Esophagus muscularis mucosa (tissue), 4 donors: ENCODE data around the gene KCNK16. TPM values are rescaled to one million over a fixed set of nuclear protein-coding genes. Genes with fewer than 3 reads are reported as not detected.

Experiments
- DNase-seq: peaks from one replicate; pipeline ENCODE4 v3.0.0-alpha.2; 2017; ENCODE audit errors: extremely low spot score
- H3K27ac ChIP-seq, 4 donors: fragments of 200-600 bp; sonication (generic); replicated peaks in 1 of 4; 1 replicate in 3 of 4; 2 replicates in 1 of 4; pipeline ENCODE4 v1.5.1; 2016 to 2019; ENCODE audit warnings: mild to moderate bottlenecking in 1 of 4
- H3K27me3 ChIP-seq, 4 donors: fragments of 200-600 bp; sonication (generic); one replicate each; pipeline versions ENCODE4 v1.5.1 to v1.6.0; 2016 to 2019
- H3K36me3 ChIP-seq, 4 donors: fragments of 200-600 bp; sonication (generic); one replicate each; pipeline ENCODE4 v1.5.1; 2016 to 2019
- H3K4me1 ChIP-seq, 4 donors: fragments of 200-600 bp; sonication (generic); one replicate each; pipeline ENCODE4 v1.5.1; 2016 to 2019
- H3K4me3 ChIP-seq, 4 donors: fragments of 200-600 bp; sonication (generic); 1 replicate in 2 of 4; 2 replicates in 2 of 4; pipeline ENCODE4 v1.5.1; 2016 to 2019; ENCODE audit warnings: mild to moderate bottlenecking in 4 of 4, moderate library complexity in 1 of 4
- H3K9me3 ChIP-seq, 4 donors: fragments of 200-600 bp; sonication (generic); 1 replicate in 3 of 4; 2 replicates in 1 of 4; pipeline ENCODE4 v1.5.1; 2016 to 2019
- EP300 ChIP-seq: sonication (generic); formaldehyde crosslinking; IDR thresholded peaks from one replicate; pipeline ENCODE4 v1.6.1; 2017; ENCODE audit warnings: antibody characterized with exemption
- POLR2A ChIP-seq: fragments of 450-650 bp; IDR thresholded peaks from one replicate; pipeline ENCODE4 v1.6.1; 2017; ENCODE audit warnings: antibody characterized with exemption, moderate library complexity, mild to moderate bottlenecking, low read depth
- POLR2AphosphoS5 ChIP-seq, 2 donors: sonication (generic); formaldehyde crosslinking; IDR thresholded peaks; one replicate each; pipeline ENCODE4 v1.6.1; 2017; ENCODE audit warnings: antibody characterized with exemption in 2 of 2
- WGBS: methylation state at CpG from one replicate; pipeline ENCODE4 v1.1.5; 2018; 5-methylcytosine and 5-hydroxymethylcytosine counted together
- intact Hi-C: fragments of 100-400 bp; cut with DNase I; formaldehyde crosslinking; loops from one replicate; pipeline ENCODE4 v1.15.1; 2023
- total RNA-seq, 4 donors: library from RNA; depleted of rRNA; stranded (reverse); fragments of >200 nt; gene quantifications; one replicate each; pipeline versions ENCODE4 v1.1.0 to v1.2.1, GENCODE V29; 2016
- TF ChIP-seq, protein P1 (sequence below), 3 experiments: fragments of 200-600 bp in 2 of 3; fragments of 450-650 bp in 1 of 3; sonication (generic) in 2 of 3; IDR thresholded peaks; one replicate each; pipeline ENCODE4 v1.5.1; 2017 to 2019; ENCODE audit warnings: antibody characterized with exemption in 3 of 3, mild to moderate bottlenecking in 2 of 3, moderate library complexity in 1 of 3

KCNK16 gene
- total RNA-seq, 4 donors from 2014 or later = not detected

DNA sequence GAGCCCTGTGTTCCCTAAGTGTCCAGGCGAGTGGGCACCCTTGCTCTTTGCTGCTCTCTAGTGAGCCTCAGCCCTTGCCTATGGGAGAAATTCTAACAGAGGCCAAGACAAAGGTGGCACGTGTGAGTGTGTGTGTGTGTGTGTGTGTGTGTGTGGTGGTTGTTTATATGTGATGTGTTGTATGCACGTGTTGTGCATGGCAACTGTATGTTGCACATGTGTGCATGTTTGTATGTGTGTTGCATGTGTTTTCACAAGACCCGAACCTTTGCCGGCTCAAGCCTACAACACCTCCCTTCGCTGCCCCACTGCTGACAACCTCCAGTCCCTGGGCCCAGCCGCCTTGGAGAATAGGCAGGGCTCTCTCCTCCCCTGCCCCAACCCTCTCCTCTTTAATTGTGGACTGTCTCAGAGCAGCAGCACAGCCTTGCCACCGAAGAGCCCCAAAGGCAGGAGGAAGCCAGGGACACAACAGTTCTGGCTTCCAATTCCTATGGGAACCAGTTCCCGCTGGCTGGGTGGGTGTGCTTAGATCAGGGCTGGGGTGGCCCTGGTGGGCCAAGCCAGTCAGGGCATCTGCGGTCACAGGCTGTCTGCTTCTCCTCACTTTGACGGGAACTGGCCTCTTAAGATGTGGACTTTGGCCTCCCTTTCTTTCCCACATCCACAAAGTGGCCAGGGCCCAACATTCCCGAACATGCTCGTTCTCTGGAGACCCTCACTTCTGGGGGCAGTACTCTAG, 2.7 kb downstream of the KCNK16 start:
- peaks cover 0 to 16% (median 0%) of the 10 kb centered on the region in 4 donors for H3K27me3 ChIP-seq
- no peak overlapping the region for H3K4me3 ChIP-seq
- H3K9me3 ChIP-seq = peaks cover 0 to 4% (median 0%) of the 10 kb centered on the region in 4 donors
- no peak overlapping the region for H3K27ac ChIP-seq
- WGBS = 70% methylated on average over 9 of the region's 13 CpGs
- TF ChIP-seq, protein P1, sequence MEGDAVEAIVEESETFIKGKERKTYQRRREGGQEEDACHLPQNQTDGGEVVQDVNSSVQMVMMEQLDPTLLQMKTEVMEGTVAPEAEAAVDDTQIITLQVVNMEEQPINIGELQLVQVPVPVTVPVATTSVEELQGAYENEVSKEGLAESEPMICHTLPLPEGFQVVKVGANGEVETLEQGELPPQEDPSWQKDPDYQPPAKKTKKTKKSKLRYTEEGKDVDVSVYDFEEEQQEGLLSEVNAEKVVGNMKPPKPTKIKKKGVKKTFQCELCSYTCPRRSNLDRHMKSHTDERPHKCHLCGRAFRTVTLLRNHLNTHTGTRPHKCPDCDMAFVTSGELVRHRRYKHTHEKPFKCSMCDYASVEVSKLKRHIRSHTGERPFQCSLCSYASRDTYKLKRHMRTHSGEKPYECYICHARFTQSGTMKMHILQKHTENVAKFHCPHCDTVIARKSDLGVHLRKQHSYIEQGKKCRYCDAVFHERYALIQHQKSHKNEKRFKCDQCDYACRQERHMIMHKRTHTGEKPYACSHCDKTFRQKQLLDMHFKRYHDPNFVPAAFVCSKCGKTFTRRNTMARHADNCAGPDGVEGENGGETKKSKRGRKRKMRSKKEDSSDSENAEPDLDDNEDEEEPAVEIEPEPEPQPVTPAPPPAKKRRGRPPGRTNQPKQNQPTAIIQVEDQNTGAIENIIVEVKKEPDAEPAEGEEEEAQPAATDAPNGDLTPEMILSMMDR (IDR thresholded peaks at IDR 0.05) = no peak
- TF ChIP-seq POLR2AphosphoS5 (IDR thresholded peaks at IDR 0.05) (no peak), EP300 (no peak), POLR2A (no peak)
- intact Hi-C loops = no loop called here
- no peaks in the 10 kb centered on the region for H3K36me3 ChIP-seq
- peaks cover 0 to under 1% (median 0%) of the 10 kb centered on the region in 4 donors for H3K4me1 ChIP-seq
- DNase-seq = no peak

- TF ChIP-seq, protein P1 (IDR thresholded peaks at IDR 0.05) = no peak
- TF ChIP-seq EP300 (no peak), POLR2AphosphoS5 (IDR thresholded peaks at IDR 0.05) (no peak), POLR2A (no peak)
- Histone ChIP-seq H3K36me3 (no peaks in the 10 kb centered on the region), H3K4me1 (peaks cover 11 to 21% (median 18%) of the 10 kb centered on the region in 4 donors), H3K9me3 (peaks cover 0 to 4% (median 0%) of the 10 kb centered on the region in 4 donors), H3K4me3 (no peak overlapping the region), H3K27me3 (peaks cover 0 to 41% (median 21%) of the 10 kb centered on the region in 4 donors), H3K27ac (no peak overlapping the region)
- no peak for DNase-seq
- intact Hi-C loops = no loop called here
- 93% methylated on average over 3 of the region's 3 CpGs for WGBS
Measured at GRCh38 chr6:39317256-39317655, 5.2 kb downstream of the KCNK16 start.

DNA sequence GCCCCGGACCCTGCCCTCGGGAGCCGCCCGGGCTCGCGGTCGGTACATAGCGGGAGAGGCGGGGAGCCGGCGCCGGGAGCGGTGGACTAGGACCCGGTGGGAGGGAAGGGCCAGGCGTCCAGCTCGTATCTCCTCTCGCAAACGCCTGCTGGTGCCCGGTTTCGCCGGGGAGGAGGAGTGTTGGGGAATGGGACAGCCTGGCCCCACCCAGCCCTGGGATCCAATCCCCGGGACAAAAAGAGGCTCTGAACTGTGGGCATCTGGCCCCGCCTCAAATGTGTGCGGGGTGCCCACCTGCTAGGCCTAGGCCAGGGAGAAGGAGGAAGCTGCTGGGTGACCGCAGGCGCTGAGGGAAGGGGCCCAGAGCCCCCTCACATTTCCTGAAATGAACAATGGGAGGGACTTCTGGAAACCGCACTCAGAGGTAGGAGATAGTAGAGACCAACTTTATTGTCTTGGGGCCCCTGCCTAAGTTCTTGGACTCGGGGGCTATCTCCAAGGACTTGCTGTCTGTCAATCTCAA, 8.2 kb downstream of the KCNK16 start, which contains the start of gene KCNK17:
KCNK17 (minus strand) TSS at position 147 of the 523 bp plus-strand sequence; CDS start at position 48, 99 bp downstream.
- no peak for TF ChIP-seq EP300
- TF ChIP-seq, protein P1 (IDR thresholded peaks at IDR 0.05) = no peak
- 40% methylated on average over 12 of the region's 28 CpGs for WGBS
- Histone ChIP-seq H3K36me3 (no peaks in the 10 kb centered on the region), H3K27me3 (peaks cover 0 to 67% (median 21%) of the 10 kb centered on the region in 4 donors), H3K9me3 (peaks cover 0 to 4% (median 0%) of the 10 kb centered on the region in 4 donors), H3K4me3 (peak within 1 kb of the TSS; percentile 36 to 43 (median 39)), H3K27ac (no peak within 1 kb of the TSS), H3K4me1 (peaks cover 11 to 21% (median 18%) of the 10 kb centered on the region in 4 donors)
- intact Hi-C loops = no loop called here
- no peak for DNase-seq

- TF ChIP-seq POLR2AphosphoS5 (IDR thresholded peaks at IDR 0.05) (no peak), EP300 (no peak), POLR2A (no peak)
- TF ChIP-seq, protein P1 (IDR thresholded peaks at IDR 0.05) = no peak
- DNase-seq = no peak
- 15% methylated on average over 4 of the region's 80 CpGs for WGBS
Measured at GRCh38 chr6:39313526-39314272, 8.8 kb downstream of the KCNK16 start.

More at GRCh38 chr6:39313526-39314272, 8.8 kb downstream of the KCNK16 start:
- intact Hi-C loops = no loop called here
- Histone ChIP-seq H3K9me3 (peaks cover 0 to 4% (median 0%) of the 10 kb centered on the region in 4 donors), H3K4me1 (peaks cover 11 to 21% (median 18%) of the 10 kb centered on the region in 4 donors), H3K27ac (no peak overlapping the region), H3K36me3 (no peaks in the 10 kb centered on the region), H3K4me3 (peak overlapping the region; percentile 36 to 43 (median 39)), H3K27me3 (peaks cover 0 to 67% (median 21%) of the 10 kb centered on the region in 4 donors)
